HL-60 (cell line): ENCODE measurements around the gene DUS1L.

Source experiments
- DNase-seq, 2 experiments: peaks; one replicate each; pipeline ENCODE4 v3.0.0-alpha.2; 2010 to 2020; ENCODE audit warnings: low read depth in 1 of 2, low spot score in 1 of 2
- H3K27ac ChIP-seq: fragments of 250-450 bp; sonication (Bioruptor Pico); replicated peaks from 2 replicates; pipeline ENCODE4 v1.5.1; 2020; ENCODE audit warnings: mild to moderate bottlenecking, moderate library complexity
- H3K27me3 ChIP-seq: fragments of 250-450 bp; sonication (Bioruptor Pico); 2 replicates; pipeline ENCODE4 v1.5.1; 2021; ENCODE audit warnings: mild to moderate bottlenecking, moderate library complexity; ENCODE audit not compliant: insufficient read depth, poor library complexity, severe bottlenecking
- H3K4me3 ChIP-seq: replicated peaks from 2 replicates; pipeline ENCODE4 v1.5.1; 2011; ENCODE audit warnings: mild to moderate bottlenecking, control low read depth, low read length; ENCODE audit not compliant: insufficient read depth
- GABPA ChIP-seq: IDR thresholded peaks from 2 replicates; pipeline ENCODE4 v1.6.1; 2012; ENCODE audit warnings: low read depth
- POLR2AphosphoS5 ChIP-seq: IDR thresholded peaks from 2 replicates; pipeline ENCODE4 v1.6.1; 2012; ENCODE audit warnings: low read depth
- SPI1 ChIP-seq: IDR thresholded peaks from 2 replicates; pipeline ENCODE4 v1.6.1; 2012; ENCODE audit warnings: low read depth, mild to moderate bottlenecking, borderline replicate concordance
- TF ChIP-seq, protein P1 (sequence below): IDR thresholded peaks from 2 replicates; pipeline ENCODE4 v1.6.1; 2012; ENCODE audit warnings: low read depth; ENCODE audit not compliant: insufficient replicate concordance
- TF ChIP-seq, protein P2 (sequence below): IDR thresholded peaks from one replicate; pipeline ENCODE4 v1.5.1; 2011; ENCODE audit warnings: low read length, control low read depth, inconsistent platforms; ENCODE audit not compliant: insufficient read depth

DUS1L gene

DNA sequence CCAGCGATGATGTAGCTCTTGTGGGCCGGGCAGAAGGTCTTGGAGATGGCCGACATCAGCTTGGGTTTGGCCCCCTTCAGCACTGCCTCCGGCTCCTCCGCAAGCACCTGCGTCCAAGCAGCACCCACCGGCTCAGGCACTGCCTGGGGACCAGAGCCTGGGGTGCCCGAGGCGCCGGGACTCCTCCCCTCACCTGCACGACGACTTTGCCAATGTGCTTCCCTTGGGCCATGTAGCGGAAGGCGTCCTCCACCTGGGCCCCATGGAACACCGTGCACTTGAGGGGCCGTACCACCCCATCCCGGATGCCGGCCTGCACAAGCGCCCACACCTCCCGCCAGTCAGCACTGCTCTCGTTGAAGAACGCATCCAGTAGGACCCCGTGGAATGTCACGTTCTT, 17.4 kb upstream of the DUS1L start:
- TF ChIP-seq POLR2AphosphoS5 (no peak; the same call in 1 of the 2 replicates), GABPA (no peak), SPI1 (no peak)
- TF ChIP-seq, protein P1, sequence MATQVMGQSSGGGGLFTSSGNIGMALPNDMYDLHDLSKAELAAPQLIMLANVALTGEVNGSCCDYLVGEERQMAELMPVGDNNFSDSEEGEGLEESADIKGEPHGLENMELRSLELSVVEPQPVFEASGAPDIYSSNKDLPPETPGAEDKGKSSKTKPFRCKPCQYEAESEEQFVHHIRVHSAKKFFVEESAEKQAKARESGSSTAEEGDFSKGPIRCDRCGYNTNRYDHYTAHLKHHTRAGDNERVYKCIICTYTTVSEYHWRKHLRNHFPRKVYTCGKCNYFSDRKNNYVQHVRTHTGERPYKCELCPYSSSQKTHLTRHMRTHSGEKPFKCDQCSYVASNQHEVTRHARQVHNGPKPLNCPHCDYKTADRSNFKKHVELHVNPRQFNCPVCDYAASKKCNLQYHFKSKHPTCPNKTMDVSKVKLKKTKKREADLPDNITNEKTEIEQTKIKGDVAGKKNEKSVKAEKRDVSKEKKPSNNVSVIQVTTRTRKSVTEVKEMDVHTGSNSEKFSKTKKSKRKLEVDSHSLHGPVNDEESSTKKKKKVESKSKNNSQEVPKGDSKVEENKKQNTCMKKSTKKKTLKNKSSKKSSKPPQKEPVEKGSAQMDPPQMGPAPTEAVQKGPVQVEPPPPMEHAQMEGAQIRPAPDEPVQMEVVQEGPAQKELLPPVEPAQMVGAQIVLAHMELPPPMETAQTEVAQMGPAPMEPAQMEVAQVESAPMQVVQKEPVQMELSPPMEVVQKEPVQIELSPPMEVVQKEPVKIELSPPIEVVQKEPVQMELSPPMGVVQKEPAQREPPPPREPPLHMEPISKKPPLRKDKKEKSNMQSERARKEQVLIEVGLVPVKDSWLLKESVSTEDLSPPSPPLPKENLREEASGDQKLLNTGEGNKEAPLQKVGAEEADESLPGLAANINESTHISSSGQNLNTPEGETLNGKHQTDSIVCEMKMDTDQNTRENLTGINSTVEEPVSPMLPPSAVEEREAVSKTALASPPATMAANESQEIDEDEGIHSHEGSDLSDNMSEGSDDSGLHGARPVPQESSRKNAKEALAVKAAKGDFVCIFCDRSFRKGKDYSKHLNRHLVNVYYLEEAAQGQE = no peak
- TF ChIP-seq, protein P2, sequence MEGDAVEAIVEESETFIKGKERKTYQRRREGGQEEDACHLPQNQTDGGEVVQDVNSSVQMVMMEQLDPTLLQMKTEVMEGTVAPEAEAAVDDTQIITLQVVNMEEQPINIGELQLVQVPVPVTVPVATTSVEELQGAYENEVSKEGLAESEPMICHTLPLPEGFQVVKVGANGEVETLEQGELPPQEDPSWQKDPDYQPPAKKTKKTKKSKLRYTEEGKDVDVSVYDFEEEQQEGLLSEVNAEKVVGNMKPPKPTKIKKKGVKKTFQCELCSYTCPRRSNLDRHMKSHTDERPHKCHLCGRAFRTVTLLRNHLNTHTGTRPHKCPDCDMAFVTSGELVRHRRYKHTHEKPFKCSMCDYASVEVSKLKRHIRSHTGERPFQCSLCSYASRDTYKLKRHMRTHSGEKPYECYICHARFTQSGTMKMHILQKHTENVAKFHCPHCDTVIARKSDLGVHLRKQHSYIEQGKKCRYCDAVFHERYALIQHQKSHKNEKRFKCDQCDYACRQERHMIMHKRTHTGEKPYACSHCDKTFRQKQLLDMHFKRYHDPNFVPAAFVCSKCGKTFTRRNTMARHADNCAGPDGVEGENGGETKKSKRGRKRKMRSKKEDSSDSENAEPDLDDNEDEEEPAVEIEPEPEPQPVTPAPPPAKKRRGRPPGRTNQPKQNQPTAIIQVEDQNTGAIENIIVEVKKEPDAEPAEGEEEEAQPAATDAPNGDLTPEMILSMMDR = no peak
- no peaks in the 10 kb centered on the region for H3K27me3 ChIP-seq
- H3K4me3 ChIP-seq = no peak overlapping the region
- no peak overlapping the region for H3K27ac ChIP-seq
- no peak for DNase-seq

DNA sequence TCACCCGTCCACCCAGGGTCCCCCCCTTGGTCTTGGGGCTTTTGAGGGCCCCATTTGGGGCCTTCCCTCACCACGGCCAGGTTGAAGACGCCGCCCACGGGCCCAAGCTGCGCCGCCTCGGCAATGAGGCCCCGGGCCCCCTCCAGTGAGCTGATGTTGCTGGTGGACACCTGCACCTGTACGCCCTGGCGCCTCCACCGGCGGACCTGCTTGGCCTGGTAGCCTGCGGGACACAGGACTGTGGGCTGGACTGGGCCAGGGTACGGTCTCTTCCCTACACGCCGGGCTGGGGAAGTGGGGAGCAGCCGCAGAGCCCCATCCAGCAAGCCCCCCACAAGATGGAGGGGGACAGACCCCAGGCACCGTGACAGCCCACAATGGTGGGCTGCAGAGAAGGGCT, 16.9 kb upstream of the DUS1L start:
- TF ChIP-seq POLR2AphosphoS5 = no peak
- TF ChIP-seq SPI1 = no peak
- TF ChIP-seq, protein P2 = no peak
- TF ChIP-seq, protein P1 = no peak
- TF ChIP-seq GABPA = no peak
- Histone ChIP-seq H3K4me3 (no peak overlapping the region), H3K27ac (no peak overlapping the region), H3K27me3 (no peaks in the 10 kb centered on the region)
- no peak for DNase-seq

DNA sequence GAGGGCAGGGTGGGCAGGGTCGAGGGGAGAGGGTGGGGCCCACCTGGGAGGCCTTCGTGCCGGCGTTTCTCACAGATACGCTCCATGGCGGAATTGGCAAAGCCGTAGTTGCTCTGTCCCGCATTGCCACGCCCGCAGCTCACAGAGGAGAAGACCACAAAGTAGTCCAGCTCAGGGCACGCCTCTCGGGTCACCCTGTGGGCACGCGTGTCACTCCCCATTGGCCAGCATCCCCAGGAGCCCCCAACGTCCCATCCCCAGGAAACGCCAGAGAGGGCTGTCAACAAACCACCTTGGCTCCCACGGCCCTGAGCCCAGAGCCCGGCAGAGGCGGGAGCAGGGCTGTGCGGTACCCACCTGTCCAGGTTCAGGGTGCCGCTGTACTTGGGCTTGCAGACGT, 16.4 kb upstream of the DUS1L start:
- Histone ChIP-seq H3K27me3 (no peaks in the 10 kb centered on the region), H3K4me3 (no peak overlapping the region), H3K27ac (no peak overlapping the region)
- TF ChIP-seq, protein P2 = no peak
- TF ChIP-seq GABPA = no peak
- TF ChIP-seq SPI1 = no peak
- no peak for TF ChIP-seq POLR2AphosphoS5
- TF ChIP-seq, protein P1 = no peak
- DNase-seq = no peak
